Neuronal stem cell (in vitro differentiated cells): ENCODE results near the gene DAGLB.

Source experiments
- DNase-seq: peaks from one replicate; pipeline ENCODE4 v3.0.0-alpha.2; 2013; ENCODE audit warnings: low spot score
- H2AFZ ChIP-seq: one replicate; pipeline ENCODE4 v1.6.1; 2013; ENCODE audit warnings: mild to moderate bottlenecking, low read length, inconsistent platforms
- H2AK5ac ChIP-seq: 2 replicates; pipeline ENCODE4 v1.6.1; 2013; ENCODE audit warnings: low read depth, mild to moderate bottlenecking, inconsistent platforms, low read length, moderate library complexity, mixed read lengths
- H2BK120ac ChIP-seq: 2 replicates; pipeline ENCODE4 v1.6.1; 2013; ENCODE audit warnings: low read depth, mild to moderate bottlenecking, inconsistent platforms, low read length, moderate library complexity, mixed read lengths
- H2BK12ac ChIP-seq: one replicate; pipeline ENCODE4 v1.6.1; 2013; ENCODE audit warnings: low read length, inconsistent platforms
- H2BK15ac ChIP-seq: 2 replicates; pipeline ENCODE4 v1.6.1; 2013; ENCODE audit warnings: mild to moderate bottlenecking, low read length, inconsistent platforms, mixed read lengths
- H2BK5ac ChIP-seq: one replicate; pipeline ENCODE4 v1.6.1; 2013; ENCODE audit warnings: inconsistent platforms, mild to moderate bottlenecking, low read length, moderate library complexity
- H3K14ac ChIP-seq: one replicate; pipeline ENCODE4 v1.6.1; 2013; ENCODE audit warnings: low read length, inconsistent platforms
- H3K18ac ChIP-seq: 2 replicates; pipeline ENCODE4 v1.6.1; 2013; ENCODE audit warnings: low read length, inconsistent platforms
- H3K23ac ChIP-seq: 2 replicates; pipeline ENCODE4 v1.6.1; 2013; ENCODE audit warnings: low read depth, mild to moderate bottlenecking, mixed read lengths, low read length, inconsistent platforms; ENCODE audit not compliant: poor library complexity
- H3K27ac ChIP-seq: replicated peaks from 3 replicates; pipeline ENCODE4 v1.5.1; 2013; ENCODE audit warnings: low read length, inconsistent platforms
- H3K27me3 ChIP-seq, 3 experiments: 2 replicates each; pipeline ENCODE4 v1.6.1; 2013; ENCODE audit warnings: low read length in 3 of 3, mild to moderate bottlenecking in 2 of 3, inconsistent platforms in 1 of 3, low read depth in 1 of 3, mixed read lengths in 1 of 3, moderate library complexity in 1 of 3; ENCODE audit not compliant: control insufficient read depth in 3 of 3, insufficient read depth in 3 of 3
- H3K36me3 ChIP-seq, 2 donors: replicated peaks in 1 of 2; 2 replicates each; pipeline ENCODE4 v1.6.1; 2013; ENCODE audit warnings: low read length in 2 of 2; ENCODE audit not compliant: control insufficient read depth in 2 of 2, insufficient read depth in 2 of 2
- H3K4ac ChIP-seq: 2 replicates; pipeline ENCODE4 v1.6.1; 2013; ENCODE audit warnings: inconsistent platforms, mild to moderate bottlenecking, low read length, moderate library complexity
- H3K4me1 ChIP-seq, 2 donors: 1 replicate in 1 of 2; 2 replicates in 1 of 2; pipeline ENCODE4 v1.6.1; 2013; ENCODE audit warnings: low read length in 2 of 2, low read depth in 1 of 2; ENCODE audit not compliant: control insufficient read depth in 2 of 2, insufficient read depth in 1 of 2
- H3K4me2 ChIP-seq: one replicate; pipeline ENCODE4 v1.6.1; 2013; ENCODE audit warnings: mild to moderate bottlenecking, low read length, inconsistent platforms; ENCODE audit not compliant: insufficient read depth, poor library complexity, severe bottlenecking
- H3K4me3 ChIP-seq, 2 donors: 2 replicates each; pipeline ENCODE4 v1.5.1; 2013; ENCODE audit warnings: low read length in 2 of 2, mild to moderate bottlenecking in 2 of 2, inconsistent platforms in 1 of 2, moderate library complexity in 1 of 2
- H3K79me1 ChIP-seq: one replicate; pipeline ENCODE4 v1.6.1; 2013; ENCODE audit warnings: low read depth, mild to moderate bottlenecking, inconsistent platforms, low read length, moderate library complexity
- H3K9ac ChIP-seq: one replicate; pipeline ENCODE4 v1.6.1; 2013; ENCODE audit warnings: mild to moderate bottlenecking, low read depth, low read length, inconsistent platforms; ENCODE audit not compliant: poor library complexity
- H3K9me3 ChIP-seq, 2 donors: replicated peaks in 1 of 2; 2 replicates each; pipeline versions ENCODE3 to v1.6.1; 2013; ENCODE audit warnings: low read length in 2 of 2, mild to moderate bottlenecking in 2 of 2, inconsistent platforms in 1 of 2, low read depth in 1 of 2, mixed read lengths in 1 of 2, moderate library complexity in 1 of 2; ENCODE audit not compliant: control insufficient read depth in 2 of 2, insufficient read depth in 1 of 2
- H4K8ac ChIP-seq: one replicate; pipeline ENCODE4 v1.6.1; 2013; ENCODE audit warnings: low read depth, mild to moderate bottlenecking, inconsistent platforms, low read length, moderate library complexity
- H4K91ac ChIP-seq: one replicate; pipeline ENCODE4 v1.6.1; 2013; ENCODE audit warnings: low read length, low read depth, mild to moderate bottlenecking, inconsistent platforms; ENCODE audit not compliant: poor library complexity
- WGBS, 2 donors: extraction: QIAGEN DNeasy Blood & Tissue Kit; methylation state at CpG; one replicate each; pipeline ENCODE4 v1.1.7; 2013; ENCODE audit warnings: missing lambda C conversion rate in 2 of 2, mixed read lengths in 1 of 2; ENCODE audit not compliant: insufficient read length in 2 of 2, insufficient replicate concordance in 1 of 2; ENCODE audit errors: extremely low coverage in 2 of 2; 5-methylcytosine and 5-hydroxymethylcytosine counted together

Gene DAGLB

DNA sequence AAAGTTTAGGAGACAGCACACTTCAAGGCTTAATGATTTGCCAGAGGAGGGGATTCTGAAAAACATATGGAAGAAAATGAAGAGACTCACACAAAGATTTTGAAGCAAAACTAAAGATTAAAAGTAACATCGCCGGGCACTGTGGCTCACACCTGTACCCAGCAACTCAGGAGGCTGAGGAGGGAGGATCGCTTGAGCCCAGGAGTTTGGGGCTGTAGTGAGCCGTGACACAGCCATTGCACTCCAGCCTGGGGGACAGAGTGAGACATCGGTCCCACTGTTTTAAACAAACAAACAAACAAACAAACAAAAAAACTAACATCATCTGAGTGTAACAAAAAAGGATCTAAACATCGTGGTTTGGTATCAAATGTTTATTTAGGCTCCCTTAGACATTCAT lies 33.7 kb upstream of the DAGLB start:
- H2BK120ac ChIP-seq = no peak overlapping the region
- no peak overlapping the region for H3K27ac ChIP-seq
- H3K23ac ChIP-seq = no peak overlapping the region
- no peak overlapping the region for H2AK5ac ChIP-seq
- H3K4me2 ChIP-seq = no peak overlapping the region
- WGBS, 2 donors = no CpG with 5 or more reads among the region's 6 CpGs
- H2AFZ ChIP-seq = no peak overlapping the region
- peaks cover 12% of the 10 kb centered on the region for H3K79me1 ChIP-seq
- H3K9ac ChIP-seq = no peak overlapping the region
- no peaks in the 10 kb centered on the region for H3K27me3 ChIP-seq
- H3K4ac ChIP-seq = no peak overlapping the region
- no peak overlapping the region for H2BK5ac ChIP-seq
- H3K4me3 ChIP-seq = no peak overlapping the region
- peaks cover 1 to 5% of the 10 kb centered on the region in 2 donors for H3K4me1 ChIP-seq
- H2BK12ac ChIP-seq = no peak overlapping the region
- no peak overlapping the region for H4K91ac ChIP-seq
- DNase-seq = no peak
- no peak overlapping the region for H4K8ac ChIP-seq
- H3K36me3 ChIP-seq = peaks cover 5 to 52% of the 10 kb centered on the region in 2 donors
- no peak overlapping the region for H2BK15ac ChIP-seq
- no peak overlapping the region for H3K14ac ChIP-seq
- no peaks in the 10 kb centered on the region for H3K9me3 ChIP-seq
- no peak overlapping the region for H3K18ac ChIP-seq

DNA sequence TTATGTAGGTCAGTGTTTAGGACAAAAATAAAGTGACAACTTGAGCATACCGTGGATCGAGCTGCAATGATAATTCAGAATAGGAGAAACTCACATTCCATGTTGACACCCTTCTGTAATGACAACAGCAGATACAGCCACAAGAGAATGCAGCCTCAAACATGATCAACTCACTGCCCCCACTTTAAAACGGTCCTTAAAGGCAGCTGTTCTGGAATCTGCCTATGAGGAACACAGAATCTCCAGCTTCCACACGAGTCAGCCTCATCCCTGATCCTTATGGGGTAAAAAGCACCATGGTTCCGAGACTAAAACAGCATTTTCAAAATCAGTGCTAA lies 32.5 kb upstream of the DAGLB start:
- no peak overlapping the region for H3K9ac ChIP-seq
- H3K4me3 ChIP-seq = no peak overlapping the region
- H2AFZ ChIP-seq = no peak overlapping the region
- H3K4ac ChIP-seq = no peak overlapping the region
- peaks cover 1 to 5% of the 10 kb centered on the region in 2 donors for H3K4me1 ChIP-seq
- no CpG with 5 or more reads among the region's 5 CpGs for WGBS, 2 donors
- no peak overlapping the region for H3K27ac ChIP-seq
- no peak overlapping the region for H4K91ac ChIP-seq
- DNase-seq = no peak
- H4K8ac ChIP-seq = no peak overlapping the region
- H2BK12ac ChIP-seq = no peak overlapping the region
- H3K27me3 ChIP-seq = no peaks in the 10 kb centered on the region
- no peak overlapping the region for H2AK5ac ChIP-seq
- no peak overlapping the region for H3K18ac ChIP-seq
- no peak overlapping the region for H3K14ac ChIP-seq
- H3K79me1 ChIP-seq = peaks cover 12% of the 10 kb centered on the region
- peaks cover 5 to 64% of the 10 kb centered on the region in 2 donors for H3K36me3 ChIP-seq
- no peak overlapping the region for H2BK120ac ChIP-seq
- H3K4me2 ChIP-seq = no peak overlapping the region
- H2BK5ac ChIP-seq = no peak overlapping the region
- H2BK15ac ChIP-seq = no peak overlapping the region
- no peaks in the 10 kb centered on the region for H3K9me3 ChIP-seq
- H3K23ac ChIP-seq = no peak overlapping the region

DNA sequence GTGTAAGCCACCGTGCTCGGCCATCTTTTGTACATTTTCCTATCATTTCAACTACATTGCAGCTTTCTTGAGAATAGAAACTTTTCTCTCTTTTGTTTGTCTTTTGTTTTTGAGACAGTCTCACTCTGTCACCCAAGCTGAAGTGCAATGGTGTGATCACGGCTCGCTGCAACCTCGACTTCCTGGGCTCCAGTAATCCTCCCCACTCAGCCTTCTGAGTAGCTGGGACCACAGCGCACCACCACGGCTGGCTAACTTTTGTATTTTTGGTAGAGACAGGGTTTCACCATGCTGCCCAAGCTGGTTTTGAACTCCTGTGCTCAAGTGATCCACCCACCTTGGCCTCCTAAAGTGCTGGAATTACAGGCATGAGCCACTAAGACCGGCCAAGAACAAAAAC lies 31.3 kb upstream of the DAGLB start:
- Histone ChIP-seq H3K18ac (no peak overlapping the region), H3K36me3 (peaks cover 8 to 75% of the 10 kb centered on the region in 2 donors), H2BK120ac (no peak overlapping the region), H3K27me3 (no peaks in the 10 kb centered on the region), H3K14ac (no peak overlapping the region), H4K8ac (no peak overlapping the region), H3K4me1 (peaks cover 1 to 5% of the 10 kb centered on the region in 2 donors), H2AK5ac (no peak overlapping the region), H3K27ac (no peak overlapping the region), H3K4me2 (no peak overlapping the region), H3K9me3 (no peaks in the 10 kb centered on the region), H3K9ac (no peak overlapping the region), H2BK5ac (no peak overlapping the region), H3K4ac (no peak overlapping the region), H2AFZ (no peak overlapping the region), H2BK15ac (no peak overlapping the region), H4K91ac (no peak overlapping the region), H3K4me3 (no peak overlapping the region), H3K23ac (no peak overlapping the region), H3K79me1 (peaks cover 12% of the 10 kb centered on the region), H2BK12ac (no peak overlapping the region)
- no peak for DNase-seq
- WGBS, 2 donors = no CpG with 5 or more reads among the region's 8 CpGs

DNA sequence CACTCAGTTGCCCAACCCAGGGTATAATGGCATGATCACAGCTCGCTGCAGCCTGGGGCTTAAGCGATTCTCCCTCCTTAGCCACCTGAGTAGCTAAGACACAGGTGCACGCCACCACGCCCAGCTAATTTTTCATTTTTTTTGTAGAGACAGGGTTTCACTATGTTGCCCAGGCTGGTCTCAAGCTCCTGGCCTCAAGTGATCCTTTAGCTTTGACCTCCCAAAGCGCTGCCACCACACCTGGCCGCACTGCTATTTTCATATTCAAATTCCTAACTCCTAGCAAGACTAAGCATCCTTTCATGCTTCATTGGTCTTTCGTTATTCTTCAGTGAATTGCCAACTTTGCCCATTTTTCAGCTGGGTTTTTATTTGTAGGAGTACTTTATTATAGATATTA lies 30.4 kb upstream of the DAGLB start:
- Histone ChIP-seq H3K27ac (no peak overlapping the region), H3K9me3 (no peaks in the 10 kb centered on the region), H3K4me2 (no peak overlapping the region), H3K23ac (no peak overlapping the region), H2BK120ac (no peak overlapping the region), H3K4me1 (peaks cover 1 to 5% of the 10 kb centered on the region in 2 donors), H3K14ac (no peak overlapping the region), H4K8ac (no peak overlapping the region), H3K18ac (no peak overlapping the region), H3K9ac (no peak overlapping the region), H3K36me3 (peaks cover 9 to 84% of the 10 kb centered on the region in 2 donors), H2BK12ac (no peak overlapping the region), H3K4me3 (no peak overlapping the region), H2BK5ac (no peak overlapping the region), H3K27me3 (no peaks in the 10 kb centered on the region), H4K91ac (no peak overlapping the region), H3K4ac (no peak overlapping the region), H3K79me1 (peaks cover 8% of the 10 kb centered on the region), H2BK15ac (no peak overlapping the region), H2AK5ac (no peak overlapping the region), H2AFZ (no peak overlapping the region)
- no peak for DNase-seq
- WGBS, 2 donors = no CpG with 5 or more reads among the region's 7 CpGs
